ENCODE measurements around the gene GK. TPM values are rescaled to one million over a fixed set of nuclear protein-coding genes. Genes with fewer than 3 reads are reported as not detected.

The GK gene
- total and polyA plus RNA-seq, 9 of the 15 experiments (the other 6 are each of a cell fraction or from before 2014, with no cell fraction given): 8.0 to 15.7 (median 12.4) TPM

GRCh38 chrX:30663322-30663721, 10.1 kb downstream of the GK start (continued):
- TF ChIP-seq CHD7 (IDR thresholded peaks at IDR 0.05; ENCODE audit: low read depth, low read length): no peak
- no peak for TF ChIP-seq HNRNPUL1 (IDR thresholded peaks at IDR 0.05; ENCODE audit: low read length)
- no peak for TF ChIP-seq POLR3A (IDR thresholded peaks at IDR 0.05; ENCODE audit: borderline replicate concordance, extremely low read depth, insufficient read depth, insufficient read length)
- TF ChIP-seq RBBP5 (IDR thresholded peaks at IDR 0.05; ENCODE audit: borderline replicate concordance, insufficient read depth, low read length, poor library complexity, severe bottlenecking): no peak
- TF ChIP-seq ZMIZ1 (IDR thresholded peaks at IDR 0.05; ENCODE audit: low read depth in 2 of 2, low read length in 2 of 2): no peak

Measured in K562 (cell line).